PC-3 (cell line): Measurements from ENCODE around the gene HES7. TPM values are rescaled to one million over a fixed set of nuclear protein-coding genes. Genes with fewer than 3 reads are reported as not detected.

Experiments
- ATAC-seq: fragments of 200-7000 bp; cut with Tn5 transposase; 2 replicates; pipeline ENCODE4 v1.9.1; 2020; ENCODE audit warnings: mild to moderate bottlenecking, moderate library complexity
- BruUV-seq: library from RNA; stranded (reverse); fragments of 400-500 nt; replicated peaks from 2 replicates; lab custom pipeline; 2021; lab: Mats Ljungman, UMichigan
- CTCF ChIA-PET: fragments of 300-600 bp; sonication (Branson Sonifier 250); formaldehyde crosslinking; loops from one replicate; lab custom pipeline; 2022; ENCODE audit warnings: antibody characterized with exemption; lab: Charles Lee
- POLR2A ChIA-PET: fragments of 300-600 bp; sonication (Branson Sonifier 250); formaldehyde crosslinking; loops from one replicate; lab custom pipeline; 2022; ENCODE audit warnings: antibody characterized with exemption; ENCODE audit not compliant: unreplicated experiment; lab: Charles Lee
- DNase-seq: peaks from one replicate; pipeline ENCODE4 v3.0.0-alpha.2; 2015
- H2AFZ ChIP-seq: fragments of 300-600 bp; sonication (generic); 2 replicates; pipeline ENCODE4 v1.6.0; 2016; ENCODE audit warnings: antibody characterized with exemption, low read length
- H3F3A ChIP-seq: fragments of 300-600 bp; sonication (generic); one replicate; pipeline ENCODE4 v1.6.0; 2017; ENCODE audit warnings: antibody characterized with exemption, low read length, control low read depth, mild to moderate bottlenecking; ENCODE audit not compliant: unreplicated experiment
- H3K27ac ChIP-seq: fragments of 300-600 bp; sonication (generic); 2 replicates; pipeline ENCODE4 v1.5.1; 2016; ENCODE audit warnings: mild to moderate bottlenecking, low read length
- H3K27me3 ChIP-seq: fragments of 300-600 bp; sonication (generic); 2 replicates; pipeline ENCODE4 v1.6.1; 2016; ENCODE audit warnings: low read length, mixed read lengths
- H3K36me3 ChIP-seq: fragments of 300-600 bp; sonication (generic); 2 replicates; pipeline ENCODE4 v1.6.1; 2016; ENCODE audit warnings: low read depth, mixed run types, low read length, mixed read lengths
- H3K4me1 ChIP-seq: fragments of 300-600 bp; sonication (generic); 2 replicates; pipeline ENCODE4 v1.5.1; 2016; ENCODE audit warnings: low read length; ENCODE audit not compliant: insufficient read depth
- H3K4me2 ChIP-seq: fragments of 300-600 bp; sonication (generic); 2 replicates; pipeline ENCODE4 v1.6.0; 2016; ENCODE audit warnings: low read length
- H3K4me3 ChIP-seq: fragments of 300-600 bp; sonication (generic); 2 replicates; pipeline ENCODE4 v1.5.1; 2016; ENCODE audit warnings: mild to moderate bottlenecking, low read length, mixed read lengths
- H3K79me2 ChIP-seq: fragments of 300-600 bp; sonication (generic); 2 replicates; pipeline ENCODE4 v1.6.1; 2017; ENCODE audit warnings: low read length, mixed read lengths
- H3K9ac ChIP-seq: fragments of 300-600 bp; sonication (generic); 2 replicates; pipeline ENCODE4 v1.6.0; 2016; ENCODE audit warnings: mild to moderate bottlenecking, low read length
- H3K9me2 ChIP-seq: fragments of 300-600 bp; sonication (generic); replicated peaks from 2 replicates; pipeline ENCODE4 v1.6.1; 2016; ENCODE audit warnings: mixed run types, low read length, mixed read lengths
- H3K9me3 ChIP-seq: fragments of 300-600 bp; sonication (generic); 2 replicates; pipeline ENCODE4 v1.6.1; 2016; ENCODE audit warnings: low read length, mixed read lengths
- H4K20me1 ChIP-seq: fragments of 300-600 bp; sonication (generic); 2 replicates; pipeline ENCODE4 v1.6.1; 2016; ENCODE audit warnings: low read length, mixed read lengths
- CTCF ChIP-seq: fragments of 300-600 bp; sonication (generic); conservative IDR thresholded peaks from 2 replicates; pipeline ENCODE4 v1.5.1; 2017; ENCODE audit warnings: antibody characterized with exemption, low read depth, mild to moderate bottlenecking, low read length
- EZH2 ChIP-seq: fragments of 300-600 bp; sonication (generic); IDR thresholded peaks from one replicate; pipeline ENCODE4 v1.6.1; 2017; ENCODE audit warnings: antibody characterized with exemption, mild to moderate bottlenecking, low read length; ENCODE audit not compliant: unreplicated experiment
- EZH2phosphoT487 ChIP-seq: fragments of 300-600 bp; sonication (generic); IDR thresholded peaks from 2 replicates; pipeline ENCODE4 v1.6.1; 2018; ENCODE audit warnings: mild to moderate bottlenecking, antibody characterized with exemption, low read length, borderline replicate concordance
- intact Hi-C: fragments of 100-400 bp; cut with micrococcal nuclease; formaldehyde crosslinking; loops from 2 replicates; pipeline ENCODE4 v1.9.0; 2023
- total RNA-seq: library from RNA; depleted of rRNA; stranded (reverse); fragments of >200 nt; gene quantifications from 2 replicates; pipeline ENCODE4 v1.2.3, GENCODE V29; 2014

Gene HES7
- total RNA-seq, 1 experiment from 2014 or later = not detected

DNA sequence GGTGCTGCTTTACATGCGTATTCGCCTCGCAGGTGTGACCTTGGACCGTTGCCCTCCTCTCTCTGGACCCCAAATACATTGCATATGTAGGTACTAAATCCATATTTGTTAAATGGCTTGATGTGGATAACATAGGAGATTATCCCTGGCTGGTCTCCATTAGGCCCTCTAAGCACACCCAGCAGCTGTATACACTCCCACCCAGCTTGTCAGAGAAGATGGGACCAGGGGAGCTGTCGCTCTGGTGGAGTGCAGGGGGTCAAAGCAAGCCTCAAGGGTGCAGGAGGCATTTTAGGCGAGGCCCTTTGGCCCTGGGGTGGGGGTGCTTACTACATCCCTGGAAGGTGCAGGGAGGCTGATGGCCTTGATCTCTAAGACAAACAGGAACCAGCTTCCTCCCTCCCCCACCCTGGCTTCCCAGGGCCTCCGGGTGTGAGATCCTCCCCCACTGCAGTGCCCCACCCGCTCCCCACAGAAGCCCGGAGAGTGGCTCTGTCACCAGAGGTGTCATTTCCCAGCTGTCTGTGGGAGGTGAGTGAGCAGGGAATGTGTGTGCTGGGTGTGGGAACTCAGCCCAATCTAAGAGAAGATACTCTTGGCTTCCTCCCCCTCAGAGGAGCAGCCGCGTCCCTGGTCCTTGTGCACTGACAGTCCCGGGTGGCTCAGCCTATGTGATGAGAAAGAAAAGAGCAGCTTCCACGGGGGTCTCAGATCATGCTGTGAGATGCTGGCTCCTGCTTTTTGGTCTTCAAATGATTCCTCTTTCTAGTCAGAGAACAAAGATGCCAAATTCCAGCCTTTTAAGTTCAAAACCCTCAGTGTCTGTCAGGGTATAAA, 40.3 kb upstream of the HES7 start:
- no peaks in the 10 kb centered on the region for H3K9me3 ChIP-seq
- peaks cover 19% of the 10 kb centered on the region for H3K79me2 ChIP-seq
- H3F3A ChIP-seq = no peaks in the 10 kb centered on the region
- no TSS peak for BruUV-seq
- intact Hi-C loops = no loop called here
- ChIA-PET POLR2A (interaction anchor here (0.6 kb wide), 1 partner anchor 40 kb away, joined by 3 read pairs; no protein-coding TSS in a partner anchor), CTCF (interaction anchor here (0.5 kb wide), 1 partner anchor 30 kb away, joined by 3 read pairs; no protein-coding TSS in a partner anchor)
- peaks cover 27% of the 10 kb centered on the region for H3K4me1 ChIP-seq
- DNase-seq (no peak), ATAC-seq (peak; percentile 55)
- H4K20me1 ChIP-seq = 0 out of 2 replicates have a peak, but pooled peaks cover 2% of the 10 kb centered on the region
- H2AFZ ChIP-seq = no peak overlapping the region
- H3K9ac ChIP-seq = no peak overlapping the region
- H3K9me2 ChIP-seq = no peaks in the 10 kb centered on the region
- no peak for TF ChIP-seq CTCF
- TF ChIP-seq EZH2 = no peak
- TF ChIP-seq EZH2phosphoT487 = no peak
- H3K4me2 ChIP-seq = peak overlapping the region; percentile 32; the same call in 1 of the 2 replicates
- H3K27me3 ChIP-seq = no peaks in the 10 kb centered on the region
- H3K36me3 ChIP-seq = no peaks in the 10 kb centered on the region; the same call in 1 of the 2 replicates
- H3K4me3 ChIP-seq = no peak overlapping the region
- no peak overlapping the region for H3K27ac ChIP-seq

- ATAC-seq (no peak), DNase-seq (no peak)
- CTCF ChIA-PET = interaction anchor here (0.5 kb wide), 1 partner anchor 31 kb away, joined by 3 read pairs; no protein-coding TSS in a partner anchor
- no peak for TF ChIP-seq EZH2
- TF ChIP-seq CTCF = no peak
- TF ChIP-seq EZH2phosphoT487 = no peak
- H3K9ac ChIP-seq = peak overlapping the region; percentile 97
- no peaks in the 10 kb centered on the region; the same call in 1 of the 2 replicates for H3K36me3 ChIP-seq
- H3K27me3 ChIP-seq = no peaks in the 10 kb centered on the region
- H3K9me3 ChIP-seq = no peaks in the 10 kb centered on the region
- intact Hi-C loops = no loop called here
- H3K4me3 ChIP-seq = peak overlapping the region; percentile 88
- peaks cover 19% of the 10 kb centered on the region for H3K79me2 ChIP-seq
- no TSS peak for BruUV-seq
- POLR2A ChIA-PET = interaction anchor here (0.6 kb wide), 1 partner anchor 41 kb away, joined by 3 read pairs; no protein-coding TSS in a partner anchor
- peak overlapping the region; percentile 75 for H3K4me2 ChIP-seq
- H3K4me1 ChIP-seq = peaks cover 27% of the 10 kb centered on the region
- H2AFZ ChIP-seq = peak overlapping the region; percentile 57
- no peaks in the 10 kb centered on the region for H3F3A ChIP-seq
- H3K27ac ChIP-seq = no peak overlapping the region
- no peaks in the 10 kb centered on the region for H3K9me2 ChIP-seq
- H4K20me1 ChIP-seq = 0 out of 2 replicates have a peak, but pooled peaks cover 2% of the 10 kb centered on the region
These were observed 39.4 kb upstream of the HES7 start for GRCh38 chr17:8162997-8163977.
